Caco-2 (cell line): ENCODE results near the gene GLIS1. TPM values are rescaled to one million over a fixed set of nuclear protein-coding genes. Genes with fewer than 3 reads are reported as not detected.

ENCODE experiments used
- BruUV-seq: library from RNA; stranded (reverse); fragments of 400-500 nt; replicated peaks from 2 replicates; lab custom pipeline; 2021; lab: Mats Ljungman, UMichigan
- CTCF ChIA-PET: fragments of 300-600 bp; sonication (Branson Sonifier 250); formaldehyde crosslinking; loops from one replicate; lab custom pipeline; 2022; ENCODE audit warnings: antibody characterized with exemption; lab: Charles Lee
- POLR2A ChIA-PET: fragments of 300-600 bp; sonication (Branson Sonifier 250); formaldehyde crosslinking; loops from one replicate; lab custom pipeline; 2022; ENCODE audit warnings: antibody characterized with exemption; lab: Charles Lee
- DNase-seq, 2 experiments: peaks; one replicate each; pipeline versions ENCODE4 v3.0.0 to v3.0.0-alpha.2; 2020 to 2022
- H3K27me3 ChIP-seq: replicated peaks from 2 replicates; pipeline ENCODE4 v1.6.0; 2011; ENCODE audit warnings: low read length; ENCODE audit not compliant: control insufficient read depth, insufficient read depth
- H3K36me3 ChIP-seq: 2 replicates; pipeline ENCODE4 v1.5.1; 2011; ENCODE audit warnings: low read length; ENCODE audit not compliant: control insufficient read depth, insufficient read depth
- H3K4me1 ChIP-seq: fragments of 250-450 bp; sonication (Bioruptor Pico); 2 replicates; pipeline ENCODE4 v1.5.1; 2020; ENCODE audit warnings: mild to moderate bottlenecking
- H3K4me3 ChIP-seq: 2 replicates; pipeline ENCODE4 v1.5.1; 2011; ENCODE audit warnings: low read depth, mild to moderate bottlenecking, control low read depth, low read length
- H3K9me3 ChIP-seq: fragments of 250-450 bp; sonication (Bioruptor Pico); 2 replicates; pipeline ENCODE4 v1.5.1; 2020; ENCODE audit warnings: mild to moderate bottlenecking, moderate library complexity
- H3K27ac Mint-ChIP-seq: one replicate; pipeline ENCODE4 v1.8.0; 2022; ENCODE audit warnings: mixed read lengths; ENCODE audit not compliant: unreplicated experiment
- H3K27me3 Mint-ChIP-seq: one replicate; pipeline ENCODE4 v1.8.0; 2022; ENCODE audit warnings: mixed read lengths; ENCODE audit not compliant: insufficient read depth, unreplicated experiment
- H3K36me3 Mint-ChIP-seq: one replicate; pipeline ENCODE4 v1.8.0; 2022; ENCODE audit warnings: mild to moderate bottlenecking, mixed read lengths; ENCODE audit not compliant: insufficient read depth, unreplicated experiment
- H3K4me1 Mint-ChIP-seq: one replicate; pipeline ENCODE4 v1.8.0; 2022; ENCODE audit warnings: low read depth, mixed read lengths; ENCODE audit not compliant: unreplicated experiment
- H3K4me3 Mint-ChIP-seq: one replicate; pipeline ENCODE4 v1.8.0; 2022; ENCODE audit warnings: mild to moderate bottlenecking, moderate library complexity, mixed read lengths; ENCODE audit not compliant: unreplicated experiment
- H3K9me3 Mint-ChIP-seq: one replicate; pipeline ENCODE4 v1.8.0; 2022; ENCODE audit warnings: mixed read lengths; ENCODE audit not compliant: unreplicated experiment
- CTCF ChIP-seq, 2 experiments: fragments of 200-600 bp in 1 of 2; IDR thresholded peaks; 1 replicate in 1 of 2; 2 replicates in 1 of 2; pipeline versions ENCODE4 v1.5.1 to v1.8.0; 2011 to 2022; ENCODE audit warnings: antibody characterized with exemption in 1 of 2, control low read depth in 1 of 2, inconsistent platforms in 1 of 2, low read depth in 1 of 2, low read length in 1 of 2, mild to moderate bottlenecking in 1 of 2, moderate library complexity in 1 of 2; ENCODE audit not compliant: insufficient read depth in 1 of 2, severe bottlenecking in 1 of 2, unreplicated experiment in 1 of 2
- intact Hi-C: fragments of 100-400 bp; cut with micrococcal nuclease; formaldehyde crosslinking; loops from one replicate; pipeline ENCODE4 v1.10.0; 2022; ENCODE audit not compliant: unreplicated experiment
- total RNA-seq: library from RNA; stranded (reverse); gene quantifications from 2 replicates; pipeline ENCODE4 v1.2.3, GENCODE V29; 2022

The GLIS1 gene
- total RNA-seq, 1 experiment from 2014 or later = not detected

DNA sequence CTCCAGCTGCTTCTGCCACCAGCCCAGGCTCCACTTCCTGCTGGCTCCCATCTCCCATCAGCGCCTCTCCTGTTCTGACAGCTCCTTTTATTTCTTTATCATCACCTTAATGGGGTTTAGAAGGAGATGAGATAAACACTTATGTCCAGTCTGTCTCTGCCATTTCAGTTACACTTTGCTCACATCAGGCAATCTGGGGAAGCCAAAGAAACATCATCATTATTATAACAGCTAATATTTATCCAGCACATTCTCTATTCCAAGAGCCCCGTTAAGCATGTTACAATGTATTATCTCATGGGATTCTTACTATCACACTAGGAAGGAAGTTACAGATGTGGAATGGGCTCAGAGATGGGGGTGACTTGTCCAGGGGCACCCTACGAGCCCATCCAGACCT lies 248.6 kb downstream of the GLIS1 start:
- intact Hi-C loops = no loop called here
- no peak overlapping the region for H3K4me3 ChIP-seq
- ChIA-PET CTCF (no interaction called here), POLR2A (no interaction called here)
- H3K9me3 ChIP-seq = no peaks in the 10 kb centered on the region
- Mint-ChIP-seq H3K27ac (no peak overlapping the region), H3K36me3 (peaks cover 5% of the 10 kb centered on the region), H3K4me1 (no peaks in the 10 kb centered on the region), H3K4me3 (no peak overlapping the region), H3K9me3 (no peaks in the 10 kb centered on the region), H3K27me3 (peaks cover 14% of the 10 kb centered on the region)
- no peaks in the 10 kb centered on the region; the same call in 1 of the 2 replicates for H3K27me3 ChIP-seq
- no peak for TF ChIP-seq CTCF (IDR thresholded peaks at IDR 0.05; ENCODE audit: insufficient read depth in 1 of 2, low read depth in 1 of 2, low read length in 1 of 2, severe bottlenecking in 1 of 2, unreplicated experiment in 1 of 2)
- BruUV-seq = no TSS peak
- no peaks in the 10 kb centered on the region for H3K36me3 ChIP-seq
- no peak for DNase-seq
- H3K4me1 ChIP-seq = no peaks in the 10 kb centered on the region

DNA sequence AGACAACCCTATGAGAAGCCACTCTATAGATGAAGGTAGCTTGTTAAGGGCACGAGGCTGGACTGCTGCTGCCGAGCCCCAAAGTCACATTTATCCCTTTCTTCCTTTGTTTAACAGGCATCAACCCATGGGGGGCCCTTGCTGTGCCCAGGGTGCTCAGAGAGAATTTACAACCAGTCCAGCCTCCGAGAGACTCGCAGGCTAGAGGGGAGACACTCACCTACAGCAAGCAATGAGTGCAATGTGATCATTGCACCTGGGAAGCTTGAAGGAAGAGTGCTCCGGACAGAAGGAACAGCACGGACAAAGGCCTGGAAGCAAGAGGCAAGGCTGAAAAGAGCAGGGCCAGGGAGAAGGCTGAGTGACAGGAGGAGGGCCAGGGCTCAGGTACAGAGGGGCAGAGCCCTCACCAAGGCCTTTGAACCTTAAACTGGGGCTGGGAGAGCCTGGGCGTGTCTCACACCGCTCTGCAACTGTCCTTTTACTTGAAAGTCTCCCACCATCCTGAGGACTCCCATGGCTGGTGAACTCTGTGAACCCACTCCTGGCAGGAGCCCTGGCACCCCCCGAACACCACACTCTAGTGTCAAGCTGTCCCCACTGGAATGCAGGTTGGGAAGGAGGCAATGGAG lies 252.5 kb downstream of the GLIS1 start:
- intact Hi-C loops = loop anchor here (5.0 kb wide), 1 partner anchor 86 kb away; no protein-coding TSS in a partner anchor
- ChIA-PET POLR2A (no interaction called here), CTCF (interaction anchor here (1.0 to 2.1 kb wide), 6 partner anchors 33 to 197 kb away, joined by 3 to 10 read pairs (median 6); no protein-coding TSS in a partner anchor)
- no peaks in the 10 kb centered on the region for H3K9me3 Mint-ChIP-seq
- H3K9me3 ChIP-seq = no peaks in the 10 kb centered on the region
- no peak for TF ChIP-seq CTCF (IDR thresholded peaks at IDR 0.05; ENCODE audit: insufficient read depth in 1 of 2, low read depth in 1 of 2, low read length in 1 of 2, severe bottlenecking in 1 of 2, unreplicated experiment in 1 of 2)
- no peak overlapping the region for H3K4me3 Mint-ChIP-seq
- BruUV-seq = no TSS peak
- no peak overlapping the region for H3K4me3 ChIP-seq
- peaks cover 5% of the 10 kb centered on the region for H3K36me3 Mint-ChIP-seq
- no peak for DNase-seq
- H3K4me1 Mint-ChIP-seq = no peaks in the 10 kb centered on the region
- H3K27ac Mint-ChIP-seq = no peak overlapping the region
- H3K27me3 ChIP-seq = no peaks in the 10 kb centered on the region; the same call in 1 of the 2 replicates
- no peaks in the 10 kb centered on the region for H3K4me1 ChIP-seq
- H3K27me3 Mint-ChIP-seq = peaks cover 18% of the 10 kb centered on the region
- H3K36me3 ChIP-seq = no peaks in the 10 kb centered on the region

DNA sequence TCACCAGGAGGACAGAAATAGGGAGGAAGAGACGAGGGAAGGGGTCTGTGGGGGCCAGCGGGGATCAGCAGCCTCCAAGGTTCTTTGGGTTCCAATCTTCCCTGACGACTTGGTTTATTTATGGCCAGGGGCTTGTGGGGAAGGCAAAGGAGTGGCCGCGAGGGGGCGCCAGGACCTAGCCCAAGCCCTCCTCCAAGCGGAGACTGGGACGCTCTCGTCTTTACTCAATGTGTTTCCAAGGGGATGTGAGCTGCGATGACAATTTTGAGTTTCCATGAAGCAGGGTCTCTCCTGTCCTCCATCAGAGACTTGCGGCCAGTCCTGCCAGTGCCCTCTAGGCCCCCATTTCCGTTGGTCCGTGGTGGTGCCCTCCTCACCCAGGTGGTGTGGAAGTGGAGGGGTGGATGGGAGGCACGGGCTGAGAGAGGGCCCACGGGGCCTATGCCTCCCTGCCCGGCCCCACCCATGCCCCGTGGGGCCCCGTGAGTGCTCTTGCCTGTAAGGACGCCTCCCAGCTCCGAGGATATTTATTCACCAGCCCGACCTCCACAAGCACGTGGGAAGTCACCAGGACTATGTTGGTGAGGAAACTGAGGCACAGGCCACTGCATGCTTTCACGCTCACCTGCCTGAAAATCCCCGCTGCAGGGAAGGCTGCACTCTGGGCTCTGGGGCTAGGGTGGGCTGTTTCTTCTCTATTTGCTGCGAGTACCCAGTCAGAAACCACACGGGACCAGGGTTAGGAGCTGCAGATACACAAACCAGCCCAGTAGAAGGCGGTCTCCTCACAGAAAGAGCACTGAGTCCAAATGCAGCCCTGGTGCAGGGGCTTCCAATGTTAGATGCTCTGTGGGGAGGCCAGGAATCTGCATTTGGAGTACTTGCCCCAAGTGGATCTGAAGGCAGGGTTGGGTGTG lies 253.2 kb downstream of the GLIS1 start:
- peak; percentile 74 to 81 for TF ChIP-seq CTCF (IDR thresholded peaks at IDR 0.05; ENCODE audit: insufficient read depth in 1 of 2, low read depth in 1 of 2, low read length in 1 of 2, severe bottlenecking in 1 of 2, unreplicated experiment in 1 of 2)
- Mint-ChIP-seq H3K4me1 (no peaks in the 10 kb centered on the region), H3K36me3 (peaks cover 5% of the 10 kb centered on the region), H3K9me3 (no peaks in the 10 kb centered on the region), H3K4me3 (no peak overlapping the region), H3K27me3 (peaks cover 18% of the 10 kb centered on the region), H3K27ac (no peak overlapping the region)
- Histone ChIP-seq H3K27me3 (no peaks in the 10 kb centered on the region; the same call in 1 of the 2 replicates), H3K9me3 (no peaks in the 10 kb centered on the region), H3K36me3 (no peaks in the 10 kb centered on the region), H3K4me1 (no peaks in the 10 kb centered on the region), H3K4me3 (no peak overlapping the region)
- POLR2A ChIA-PET = no interaction called here
- intact Hi-C loops = loop anchor here (1.0 to 5.0 kb wide), 4 partner anchors 87 to 197 kb away; no protein-coding TSS in a partner anchor
- BruUV-seq = no TSS peak
- peak; percentile 68 to 81 for DNase-seq
- CTCF ChIA-PET = interaction anchor here (0.7 to 2.1 kb wide), 9 partner anchors 33 to 197 kb away, joined by 3 to 10 read pairs (median 4); no protein-coding TSS in a partner anchor
